ENCODE measurements around the gene ADH4.
"Not testable (repeated sequence)": the region's sequence is repeated elsewhere in the genome, so short reads cannot be mapped to it uniquely, and the experiment has no call there.

ADH4 gene

GRCh38 chr4:99144070-99144469, at the start of gene ADH4:
Gene ADH4, minus strand, starts transcription at chr4:99144297. Its CDS starts 75 bp downstream, at chr4:99144222.
- no peak for DNase-seq

- DNase-seq = no peak
Observed at GRCh38 chr4:99190336-99190735, 46.2 kb upstream of the ADH4 start.

- not testable (repeated sequence) for DNase-seq
Observed at GRCh38 chr4:99189900-99190299, 45.8 kb upstream of the ADH4 start.

GRCh38 chr4:99186029-99186428, 41.9 kb upstream of the ADH4 start:
- no peak for DNase-seq

GRCh38 chr4:99185581-99185980, 41.5 kb upstream of the ADH4 start:
- DNase-seq = no peak

- no peak for DNase-seq
Observed at GRCh38 chr4:99180382-99181070, 36.4 kb upstream of the ADH4 start.

- DNase-seq = no peak
Observed at GRCh38 chr4:99179626-99180025, 35.5 kb upstream of the ADH4 start.

- no peak for DNase-seq
Observed at GRCh38 chr4:99179178-99179577, 35.1 kb upstream of the ADH4 start.

GRCh38 chr4:99166544-99166943, 22.4 kb upstream of the ADH4 start:
- DNase-seq = no peak

- DNase-seq = no peak
Observed at GRCh38 chr4:99165978-99166377, 21.9 kb upstream of the ADH4 start.

GRCh38 chr4:99161373-99162099, 17.4 kb upstream of the ADH4 start:
- no peak for DNase-seq

- DNase-seq = no peak
Observed at GRCh38 chr4:99159699-99160098, 15.6 kb upstream of the ADH4 start.

- DNase-seq = no peak
Observed at GRCh38 chr4:99157478-99157935, 13.4 kb upstream of the ADH4 start.

GRCh38 chr4:99156992-99157391, 12.9 kb upstream of the ADH4 start:
- no peak for DNase-seq

- DNase-seq = no peak
Observed at GRCh38 chr4:99154658-99155342, 10.7 kb upstream of the ADH4 start.

- DNase-seq = no peak
Observed at GRCh38 chr4:99151995-99152394, 7.9 kb upstream of the ADH4 start.

- no peak for DNase-seq
Observed at GRCh38 chr4:99151452-99151851, 7.4 kb upstream of the ADH4 start.

GRCh38 chr4:99149426-99150019, 5.4 kb upstream of the ADH4 start:
- no peak for DNase-seq

GRCh38 chr4:99148550-99148949, 4.5 kb upstream of the ADH4 start:
- DNase-seq = no peak

- no peak for DNase-seq
Observed at GRCh38 chr4:99144587-99144986, 490 bp upstream of the ADH4 start.

- no peak for DNase-seq
Observed at GRCh38 chr4:99136329-99136728, 7.8 kb downstream of the ADH4 start.

- DNase-seq = no peak
Observed at GRCh38 chr4:99135541-99136162, 8.4 kb downstream of the ADH4 start.

- no peak for DNase-seq
Observed at GRCh38 chr4:99134586-99134985, 9.5 kb downstream of the ADH4 start.

Data from activated CD4-positive, CD25-positive, alpha-beta regulatory T cell (primary cell).